ENCODE results near the gene GATAD1.

The GATAD1 gene, protein sequence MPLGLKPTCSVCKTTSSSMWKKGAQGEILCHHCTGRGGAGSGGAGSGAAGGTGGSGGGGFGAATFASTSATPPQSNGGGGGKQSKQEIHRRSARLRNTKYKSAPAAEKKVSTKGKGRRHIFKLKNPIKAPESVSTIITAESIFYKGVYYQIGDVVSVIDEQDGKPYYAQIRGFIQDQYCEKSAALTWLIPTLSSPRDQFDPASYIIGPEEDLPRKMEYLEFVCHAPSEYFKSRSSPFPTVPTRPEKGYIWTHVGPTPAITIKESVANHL

DNA sequence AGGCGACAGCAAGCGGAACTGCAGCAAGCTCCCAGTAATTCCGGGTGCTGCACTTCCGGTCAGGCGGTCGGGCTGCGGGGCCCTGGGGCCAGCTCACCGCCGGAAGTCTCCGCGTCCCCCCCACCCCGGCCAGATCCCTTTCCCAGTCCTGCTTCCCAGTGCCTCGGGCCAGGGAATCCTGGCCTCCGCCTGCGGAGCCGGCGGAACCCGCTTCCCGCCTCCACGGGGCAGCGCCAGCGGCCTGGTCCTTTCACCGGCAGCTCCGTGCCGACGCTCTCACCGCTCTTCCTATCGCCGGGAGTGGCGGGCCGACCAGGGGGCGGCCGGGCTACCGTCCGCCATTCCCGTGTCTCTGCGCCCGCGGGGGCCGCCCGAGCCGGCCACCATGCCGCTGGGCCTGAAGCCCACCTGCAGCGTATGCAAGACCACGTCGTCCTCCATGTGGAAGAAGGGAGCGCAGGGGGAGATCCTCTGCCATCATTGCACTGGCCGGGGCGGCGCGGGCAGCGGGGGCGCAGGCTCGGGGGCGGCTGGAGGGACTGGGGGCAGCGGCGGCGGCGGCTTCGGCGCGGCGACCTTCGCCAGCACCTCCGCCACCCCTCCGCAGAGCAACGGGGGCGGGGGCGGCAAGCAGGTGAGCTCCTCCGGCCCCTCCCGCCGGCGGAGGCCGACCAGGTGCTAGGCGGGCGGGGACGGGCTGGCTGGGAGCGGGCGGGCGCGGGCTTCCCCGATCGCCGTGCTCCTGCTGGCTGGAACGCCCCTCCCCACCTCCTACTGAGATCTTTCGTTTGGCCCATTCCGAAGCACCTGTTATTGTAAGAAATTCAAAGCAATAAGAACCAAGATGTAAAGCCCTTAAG, at the start of gene GATAD1:
Gene GATAD1 (plus strand): TSS at position 138 of the 860 bp plus-strand sequence. CDS start 248 bp downstream, at position 386.
- Histone ChIP-seq H3K36me3 (replicated peaks) (peaks cover 16% of the 10 kb centered on the region), H3K27me3 (replicated peaks) (no peaks in the 10 kb centered on the region), H3K27ac (peak within 1 kb of the TSS; percentile 83), H3K4me3 (ENCODE audit: low read depth, low read length) (peak within 1 kb of the TSS; percentile 85)
- TF ChIP-seq, protein P1, sequence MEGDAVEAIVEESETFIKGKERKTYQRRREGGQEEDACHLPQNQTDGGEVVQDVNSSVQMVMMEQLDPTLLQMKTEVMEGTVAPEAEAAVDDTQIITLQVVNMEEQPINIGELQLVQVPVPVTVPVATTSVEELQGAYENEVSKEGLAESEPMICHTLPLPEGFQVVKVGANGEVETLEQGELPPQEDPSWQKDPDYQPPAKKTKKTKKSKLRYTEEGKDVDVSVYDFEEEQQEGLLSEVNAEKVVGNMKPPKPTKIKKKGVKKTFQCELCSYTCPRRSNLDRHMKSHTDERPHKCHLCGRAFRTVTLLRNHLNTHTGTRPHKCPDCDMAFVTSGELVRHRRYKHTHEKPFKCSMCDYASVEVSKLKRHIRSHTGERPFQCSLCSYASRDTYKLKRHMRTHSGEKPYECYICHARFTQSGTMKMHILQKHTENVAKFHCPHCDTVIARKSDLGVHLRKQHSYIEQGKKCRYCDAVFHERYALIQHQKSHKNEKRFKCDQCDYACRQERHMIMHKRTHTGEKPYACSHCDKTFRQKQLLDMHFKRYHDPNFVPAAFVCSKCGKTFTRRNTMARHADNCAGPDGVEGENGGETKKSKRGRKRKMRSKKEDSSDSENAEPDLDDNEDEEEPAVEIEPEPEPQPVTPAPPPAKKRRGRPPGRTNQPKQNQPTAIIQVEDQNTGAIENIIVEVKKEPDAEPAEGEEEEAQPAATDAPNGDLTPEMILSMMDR (IDR thresholded peaks at IDR 0.05; ENCODE audit: low read depth, low read length, missing control alignments) = peak; percentile 94
- DNase-seq = peak; percentile 83
- in situ Hi-C loops (cut with HindIII; ENCODE audit: low pct_ligation_motif_present, low sequenced_read_pairs) = no loop called here

- no peak overlapping the region for H3K4me3 ChIP-seq (ENCODE audit: low read depth, low read length)
- H3K36me3 ChIP-seq (replicated peaks) = peaks cover 23% of the 10 kb centered on the region
- in situ Hi-C loops (cut with HindIII; ENCODE audit: low pct_ligation_motif_present, low sequenced_read_pairs) = no loop called here
- no peak overlapping the region for H3K27ac ChIP-seq
- no peaks in the 10 kb centered on the region for H3K27me3 ChIP-seq (replicated peaks)
- DNase-seq = no peak
- TF ChIP-seq, protein P1 (IDR thresholded peaks at IDR 0.05; ENCODE audit: low read depth, low read length, missing control alignments) = no peak
Observed at GRCh38 chr7:92397542-92397941, 49.7 kb upstream of the GATAD1 start.

GRCh38 chr7:92400013-92400412, 47.3 kb upstream of the GATAD1 start:
- in situ Hi-C loops (cut with HindIII; ENCODE audit: low pct_ligation_motif_present, low sequenced_read_pairs) = no loop called here
- no peak for DNase-seq
- Histone ChIP-seq H3K36me3 (replicated peaks) (peaks cover 23% of the 10 kb centered on the region), H3K4me3 (ENCODE audit: low read depth, low read length) (no peak overlapping the region), H3K27ac (no peak overlapping the region), H3K27me3 (replicated peaks) (no peaks in the 10 kb centered on the region)
- TF ChIP-seq, protein P1 (IDR thresholded peaks at IDR 0.05; ENCODE audit: low read depth, low read length, missing control alignments) = no peak

GRCh38 chr7:92402920-92403759, 44.1 kb upstream of the GATAD1 start:
- peak; percentile 59 for DNase-seq
- TF ChIP-seq, protein P1 (IDR thresholded peaks at IDR 0.05; ENCODE audit: low read depth, low read length, missing control alignments) = no peak
- in situ Hi-C loops (cut with HindIII; ENCODE audit: low pct_ligation_motif_present, low sequenced_read_pairs) = no loop called here
- no peaks in the 10 kb centered on the region for H3K27me3 ChIP-seq (replicated peaks)
- no peak overlapping the region for H3K4me3 ChIP-seq (ENCODE audit: low read depth, low read length)
- peak overlapping the region; percentile 66 for H3K27ac ChIP-seq
- H3K36me3 ChIP-seq (replicated peaks) = peaks cover 13% of the 10 kb centered on the region

DNA sequence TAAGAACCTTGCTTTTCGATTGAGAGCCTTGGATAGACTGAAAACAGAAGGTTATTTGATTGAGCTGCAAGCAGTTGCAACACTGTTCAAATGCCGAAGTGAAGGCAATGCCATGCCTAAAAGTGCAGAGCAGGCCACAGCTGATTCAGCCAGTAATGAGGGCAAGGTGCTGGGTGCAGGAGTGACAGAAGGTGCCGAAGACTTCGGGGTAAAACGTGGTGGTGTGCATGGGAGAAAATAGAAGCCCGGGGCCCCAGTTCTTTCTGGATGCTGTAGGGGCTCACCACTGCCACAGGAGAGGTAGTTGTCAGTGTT, 43.6 kb upstream of the GATAD1 start:
- H3K4me3 ChIP-seq (ENCODE audit: low read depth, low read length) = no peak overlapping the region
- H3K27me3 ChIP-seq (replicated peaks) = no peaks in the 10 kb centered on the region
- TF ChIP-seq, protein P1 (IDR thresholded peaks at IDR 0.05; ENCODE audit: low read depth, low read length, missing control alignments) = no peak
- no peak for DNase-seq
- in situ Hi-C loops (cut with HindIII; ENCODE audit: low pct_ligation_motif_present, low sequenced_read_pairs) = no loop called here
- H3K36me3 ChIP-seq (replicated peaks) = peaks cover 7% of the 10 kb centered on the region
- H3K27ac ChIP-seq = no peak overlapping the region

All from brain microvascular endothelial cell (primary cell).